Transverse colon (tissue), 3 donors: ENCODE data around the gene CCDC68.

Experiments used
- CTCF ChIP-seq, 5 experiments: fragments of 200-600 bp in 3 of 5; fragments of 450-650 bp in 2 of 5; sonication (generic) in 3 of 5; IDR thresholded peaks; 1 replicate in 2 of 5; 2 replicates in 3 of 5; pipeline ENCODE4 v1.5.1; 2016 to 2017; ENCODE audit warnings: antibody characterized with exemption in 5 of 5, inconsistent platforms in 3 of 5, mild to moderate bottlenecking in 2 of 5, moderate library complexity in 1 of 5
- POLR2A ChIP-seq: fragments of 450-650 bp; IDR thresholded peaks from one replicate; pipeline ENCODE4 v1.6.1; 2016; ENCODE audit warnings: antibody characterized with exemption, mild to moderate bottlenecking, moderate library complexity

GRCh38 chr18:54946149-54946581 lies 13.1 kb downstream of the CCDC68 start:
- TF ChIP-seq POLR2A (no peak), CTCF (IDR thresholded peaks at IDR 0.05) (no peak)
